EH (cell line): ENCODE data around the gene HSF5.
"Not testable (repeated sequence)": the region's sequence is repeated elsewhere in the genome, so short reads cannot be mapped to it uniquely, and the experiment has no call there.

ENCODE experiments used
- DNase-seq: peaks from one replicate; pipeline ENCODE4 v3.0.0-alpha.2; 2015; ENCODE audit warnings: low read depth

HSF5 gene

GRCh38 chr17:58481798-58482197 lies 6.4 kb downstream of the HSF5 start:
- DNase-seq = not testable (repeated sequence)

DNA sequence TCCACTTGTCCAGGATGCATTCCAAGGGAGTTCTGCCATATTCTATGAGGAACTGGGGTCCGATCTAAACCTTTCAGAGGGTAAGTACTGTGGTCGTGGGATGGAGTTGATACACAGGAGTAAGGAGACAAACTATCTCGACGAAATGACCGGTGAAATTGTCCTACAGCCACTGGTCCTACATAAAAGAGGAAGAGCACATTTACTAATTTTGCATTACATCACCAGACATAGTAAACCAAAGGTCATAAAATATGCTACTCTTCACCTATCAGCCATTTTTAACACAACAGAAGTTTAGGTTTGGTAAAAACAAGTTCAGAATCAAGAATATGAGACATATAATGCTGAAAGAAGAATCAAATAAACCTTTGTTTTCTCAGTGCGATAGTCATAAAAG lies 8.1 kb downstream of the HSF5 start:
- no peak for DNase-seq

GRCh38 chr17:58476812-58477211 lies 11.4 kb downstream of the HSF5 start:
- no peak for DNase-seq

DNA sequence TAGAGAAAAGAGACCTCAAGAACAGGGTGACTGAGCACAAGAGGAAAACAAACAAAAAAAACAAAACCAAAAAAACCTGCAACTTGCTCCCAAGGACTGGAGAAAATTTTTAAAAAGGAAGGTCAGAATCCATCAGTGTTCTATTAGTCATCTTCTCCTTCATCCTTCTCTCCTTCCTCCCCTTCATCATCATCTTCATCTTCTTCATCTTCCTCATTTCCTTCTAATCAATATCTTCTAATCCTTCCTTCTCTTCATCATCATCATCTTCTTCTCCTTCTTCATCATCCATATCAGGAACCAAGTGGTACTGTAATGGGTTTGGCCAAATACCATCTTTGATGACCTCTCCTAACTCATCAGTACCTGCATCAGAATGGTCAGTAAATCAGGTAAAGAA lies 12.2 kb downstream of the HSF5 start:
- DNase-seq = no peak

DNA sequence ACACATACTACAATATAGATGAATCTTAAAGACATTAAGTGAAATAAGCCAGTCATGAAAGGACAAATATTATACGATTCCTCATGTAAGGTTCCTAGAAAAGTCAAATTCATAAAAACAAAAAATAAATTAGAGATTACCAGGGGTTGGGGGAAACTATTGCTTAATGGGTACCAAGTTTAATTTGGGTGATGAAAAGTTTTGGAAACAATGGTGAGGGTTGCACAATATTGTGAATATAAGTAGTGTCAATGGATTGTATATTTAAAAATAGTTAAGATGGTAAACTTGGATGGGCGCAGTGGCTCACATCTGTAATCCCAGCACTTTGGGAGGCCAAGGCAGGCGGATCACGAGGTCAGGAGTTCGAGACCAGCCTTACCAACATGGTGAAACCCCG lies 17.9 kb downstream of the HSF5 start:
- DNase-seq = no peak

- no peak for DNase-seq
Observed at GRCh38 chr17:58468944-58469343, 19.3 kb downstream of the HSF5 start.

- DNase-seq = no peak
Observed at GRCh38 chr17:58455491-58455890, 32.7 kb downstream of the HSF5 start.

DNA sequence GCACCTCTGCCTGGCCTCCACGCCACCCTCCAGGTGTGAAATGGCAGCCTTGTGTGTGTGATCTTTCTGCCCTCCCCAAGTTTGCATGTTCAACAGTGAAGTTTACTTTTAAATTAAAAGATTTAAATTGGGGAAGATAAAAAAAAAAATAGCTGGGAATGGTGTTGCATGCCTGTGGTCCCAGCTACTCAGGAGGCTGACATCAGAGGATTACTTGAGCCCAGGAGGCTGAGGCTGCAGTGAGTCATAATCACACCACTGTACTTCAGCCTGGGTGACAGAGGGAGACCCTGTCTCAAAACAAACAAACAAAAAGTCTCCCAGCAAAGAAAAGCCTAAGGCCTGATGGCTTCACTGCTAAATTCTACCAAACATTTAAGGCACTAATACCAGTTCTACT lies 35.5 kb downstream of the HSF5 start:
- DNase-seq = peak; percentile 25

- DNase-seq = peak; percentile 82
Observed at GRCh38 chr17:58447039-58447975, 40.9 kb downstream of the HSF5 start.

GRCh38 chr17:58446086-58446485 lies 42.1 kb downstream of the HSF5 start:
- DNase-seq = no peak

DNA sequence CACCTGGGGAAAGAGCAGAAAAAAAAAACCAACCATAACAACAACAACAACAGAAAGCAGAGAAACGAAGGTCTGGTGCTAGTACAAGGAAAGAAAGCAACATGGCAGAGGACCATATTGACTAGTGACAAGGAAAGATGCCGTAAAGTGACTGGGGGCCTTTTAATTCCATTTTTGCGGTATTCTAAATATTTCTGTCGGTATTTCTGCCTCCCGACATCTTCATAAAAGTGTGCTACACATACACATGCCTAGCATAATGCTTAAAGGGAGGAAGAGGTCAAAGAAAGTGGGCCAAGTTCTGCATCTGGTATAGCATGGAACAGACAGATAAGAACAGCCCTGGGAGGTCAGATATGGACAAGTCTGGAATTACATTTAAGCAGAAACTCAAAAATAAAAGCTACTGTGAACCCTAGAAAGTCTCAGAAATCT lies 51.4 kb downstream of the HSF5 start:
- DNase-seq = no peak

- no peak for DNase-seq
Observed at GRCh38 chr17:58436245-58436644, 52.0 kb downstream of the HSF5 start.

GRCh38 chr17:58432806-58433573 lies 55.2 kb downstream of the HSF5 start:
- no peak for DNase-seq

GRCh38 chr17:58427807-58428206 lies 60.4 kb downstream of the HSF5 start:
- DNase-seq = no peak

DNA sequence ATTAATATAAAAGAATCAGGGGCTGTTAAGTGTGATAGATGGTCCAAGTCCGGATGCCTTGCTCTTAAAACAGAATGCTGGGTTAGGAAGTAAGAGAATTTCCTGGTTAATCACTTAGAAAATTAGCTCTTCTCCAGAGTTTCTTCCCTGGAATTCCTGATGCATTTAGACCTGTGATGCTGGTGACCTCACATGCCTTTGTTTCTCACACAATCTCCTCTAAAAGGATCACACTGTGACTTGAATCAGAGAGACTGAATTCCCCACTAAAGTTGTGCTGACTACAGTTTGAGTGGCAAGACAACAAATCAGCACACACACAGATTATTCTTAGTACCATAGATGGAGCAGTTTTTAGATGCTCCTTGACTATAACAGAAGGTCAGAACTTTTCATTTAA lies 66.5 kb downstream of the HSF5 start:
- DNase-seq = no peak

GRCh38 chr17:58420827-58421226 lies 67.4 kb downstream of the HSF5 start:
- DNase-seq = no peak

DNA sequence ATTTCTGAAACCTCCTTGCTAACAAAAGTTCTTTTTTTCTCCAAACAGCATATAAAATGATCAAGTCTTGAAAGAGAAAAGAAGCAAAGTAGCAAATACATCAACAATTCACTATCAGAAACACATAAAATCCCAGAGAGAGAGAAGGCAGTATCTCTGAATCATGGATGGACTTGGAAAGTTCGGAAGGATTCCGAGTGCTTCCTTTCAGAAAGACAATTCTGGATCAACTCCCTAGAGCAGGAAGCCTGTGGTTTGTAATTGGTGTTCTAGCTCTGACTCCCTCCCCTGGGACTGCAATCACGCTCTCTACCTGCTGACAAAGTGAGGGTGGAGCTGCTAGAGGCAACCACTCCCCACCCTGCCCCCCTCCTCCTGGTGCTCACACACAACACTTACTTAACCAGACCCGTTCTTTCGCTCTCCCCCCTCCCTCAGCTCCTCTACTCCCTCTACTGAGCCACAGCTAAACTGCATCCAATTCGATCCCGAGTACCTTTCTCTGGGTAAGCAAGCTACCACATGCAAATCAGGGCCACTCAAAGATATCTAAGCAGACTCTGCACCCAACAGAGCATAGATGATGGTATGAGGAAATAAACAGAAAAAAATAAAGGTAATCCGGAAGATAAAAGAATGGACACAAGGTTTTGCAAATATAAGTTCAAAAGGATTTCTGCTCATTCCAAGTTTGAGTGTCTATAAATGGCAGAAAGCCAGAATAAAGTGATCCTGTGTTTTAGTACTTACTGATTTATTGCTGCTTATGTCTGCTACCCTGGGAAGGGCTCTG lies 70.7 kb downstream of the HSF5 start, which contains the start of gene RNF43:
RNF43 (minus strand) TSS at position 235 of the 793 bp plus-strand sequence. CDS start 1,957 bp downstream, outside the sequence.
- DNase-seq = peak; percentile 77

DNA sequence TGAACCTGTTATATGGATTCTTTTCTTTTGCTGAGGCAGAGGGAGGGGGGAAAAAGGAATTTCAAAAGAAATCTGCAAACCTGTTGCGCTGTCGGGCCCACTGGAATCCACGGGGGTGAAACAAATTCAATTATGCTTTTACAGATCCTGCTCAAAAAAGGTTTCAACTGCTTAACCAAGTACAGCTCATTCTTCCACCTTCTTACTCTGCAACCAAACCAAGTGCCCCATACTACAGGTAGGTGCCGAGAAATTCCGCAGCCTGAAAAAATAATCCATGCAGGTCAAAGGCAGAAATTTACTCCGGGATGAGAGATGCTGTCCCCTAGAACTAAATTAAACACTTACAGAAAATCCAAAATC lies 71.3 kb downstream of the HSF5 start:
- DNase-seq = no peak

GRCh38 chr17:58416396-58416795 lies 71.8 kb downstream of the HSF5 start:
- no peak for DNase-seq

DNA sequence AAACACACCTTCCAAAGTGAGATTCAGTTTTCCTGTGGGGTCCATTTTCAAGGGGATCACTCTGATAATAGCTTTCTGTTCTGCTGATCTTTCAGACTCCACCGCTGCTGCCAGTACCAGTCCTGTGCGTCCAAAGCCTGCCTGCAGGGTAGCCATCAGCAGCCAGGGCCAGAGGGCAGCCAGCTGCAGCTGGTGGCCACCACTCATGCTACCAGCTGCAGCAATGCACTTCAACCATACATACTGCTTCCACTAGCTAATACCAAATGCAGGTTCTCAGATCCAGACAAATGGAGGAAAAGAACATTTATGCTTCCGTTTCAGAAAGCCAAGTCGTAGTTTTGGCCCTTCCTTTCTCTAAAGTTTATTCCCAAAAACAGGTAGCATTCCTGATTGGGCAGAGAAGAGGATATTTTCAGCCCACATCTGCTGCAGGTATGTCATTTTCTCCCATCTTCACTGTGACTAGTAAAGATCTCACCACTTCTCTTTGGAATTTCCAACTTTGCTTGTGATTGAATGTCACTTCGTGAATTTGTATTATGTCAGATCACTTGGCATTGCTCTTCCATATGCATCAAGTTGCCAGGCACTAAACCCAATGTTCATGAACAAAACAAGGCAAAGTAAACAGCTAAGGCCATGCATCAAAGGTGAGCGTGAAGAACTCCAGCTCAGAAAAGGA lies 72.7 kb downstream of the HSF5 start:
- no peak for DNase-seq

- DNase-seq = no peak
Observed at GRCh38 chr17:58414596-58414997, 73.6 kb downstream of the HSF5 start.

DNA sequence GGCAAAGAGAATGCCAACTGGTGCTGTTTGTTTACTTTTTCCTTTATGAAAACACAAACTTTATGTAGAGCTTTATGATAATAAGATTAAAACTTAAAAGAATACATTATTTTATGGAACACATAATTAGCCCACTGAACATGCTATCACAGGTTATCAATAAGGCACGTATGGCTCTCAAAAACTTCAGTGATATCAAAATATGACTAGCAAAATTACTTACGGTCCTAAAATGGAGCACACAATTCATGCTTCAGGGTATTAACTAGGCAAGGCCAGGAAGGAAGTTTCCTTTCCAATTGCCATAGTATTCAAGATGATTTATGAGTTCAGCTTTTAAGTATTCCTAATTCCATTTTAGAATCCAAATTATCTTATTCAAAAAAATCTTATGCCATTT lies 74.5 kb downstream of the HSF5 start:
- DNase-seq = no peak
